HL-60 (cell line): ENCODE results near the gene GDI1.

Experiments
- DNase-seq, 2 experiments: peaks; one replicate each; pipeline ENCODE4 v3.0.0-alpha.2; 2010 to 2020; ENCODE audit warnings: low read depth in 1 of 2, low spot score in 1 of 2
- H3K27ac ChIP-seq: fragments of 250-450 bp; sonication (Bioruptor Pico); replicated peaks from 2 replicates; pipeline ENCODE4 v1.5.1; 2020; ENCODE audit warnings: mild to moderate bottlenecking, moderate library complexity
- H3K27me3 ChIP-seq: fragments of 250-450 bp; sonication (Bioruptor Pico); 2 replicates; pipeline ENCODE4 v1.5.1; 2021; ENCODE audit warnings: mild to moderate bottlenecking, moderate library complexity; ENCODE audit not compliant: insufficient read depth, poor library complexity, severe bottlenecking
- H3K4me3 ChIP-seq: replicated peaks from 2 replicates; pipeline ENCODE4 v1.5.1; 2011; ENCODE audit warnings: mild to moderate bottlenecking, control low read depth, low read length; ENCODE audit not compliant: insufficient read depth
- CTCF ChIP-seq: IDR thresholded peaks from one replicate; pipeline ENCODE4 v1.5.1; 2011; ENCODE audit warnings: low read length, control low read depth, inconsistent platforms; ENCODE audit not compliant: insufficient read depth
- GABPA ChIP-seq: IDR thresholded peaks from 2 replicates; pipeline ENCODE4 v1.6.1; 2012; ENCODE audit warnings: low read depth
- POLR2AphosphoS5 ChIP-seq: IDR thresholded peaks from 2 replicates; pipeline ENCODE4 v1.6.1; 2012; ENCODE audit warnings: low read depth
- REST ChIP-seq: IDR thresholded peaks from 2 replicates; pipeline ENCODE4 v1.6.1; 2012; ENCODE audit warnings: low read depth; ENCODE audit not compliant: insufficient replicate concordance
- SPI1 ChIP-seq: IDR thresholded peaks from 2 replicates; pipeline ENCODE4 v1.6.1; 2012; ENCODE audit warnings: low read depth, mild to moderate bottlenecking, borderline replicate concordance

GDI1 gene

GRCh38 chrX:154471839-154472684, 35.1 kb downstream of the GDI1 start:
- TF ChIP-seq GABPA: no peak
- no peak for TF ChIP-seq SPI1
- TF ChIP-seq CTCF: no peak
- no peak for TF ChIP-seq REST
- TF ChIP-seq POLR2AphosphoS5: no peak
- no peaks in the 10 kb centered on the region for H3K27me3 ChIP-seq
- no peak overlapping the region for H3K4me3 ChIP-seq
- H3K27ac ChIP-seq: no peak overlapping the region
- DNase-seq: no peak

- DNase-seq: no peak
- no peak for TF ChIP-seq GABPA
- no peak for TF ChIP-seq REST
- TF ChIP-seq SPI1: no peak
- TF ChIP-seq POLR2AphosphoS5: no peak
- TF ChIP-seq CTCF: no peak
- Histone ChIP-seq H3K4me3 (no peak overlapping the region), H3K27ac (no peak overlapping the region), H3K27me3 (no peaks in the 10 kb centered on the region)
Measured at GRCh38 chrX:154472685-154473632, 36.0 kb downstream of the GDI1 start.

GRCh38 chrX:154473683-154474082, 36.7 kb downstream of the GDI1 start:
- TF ChIP-seq SPI1: no peak
- TF ChIP-seq POLR2AphosphoS5: no peak
- no peak for TF ChIP-seq GABPA
- TF ChIP-seq REST: no peak
- TF ChIP-seq CTCF: no peak
- DNase-seq: no peak
- H3K27ac ChIP-seq: no peak overlapping the region
- no peak overlapping the region for H3K4me3 ChIP-seq
- no peaks in the 10 kb centered on the region for H3K27me3 ChIP-seq
